Stimulated activated CD4-positive, alpha-beta T cell treated with anti-CD3 and anti-CD28 coated beads, Interleukin-4, amount 100 ng/mL, for 24 hours (primary cell): ENCODE results near the gene LRRFIP1.
"Not testable (repeated sequence)": the region's sequence is repeated elsewhere in the genome, so short reads cannot be mapped to it uniquely, and the experiment has no call there.

Experiments used
- DNase-seq: peaks from one replicate; pipeline ENCODE4 v3.0.0-alpha.2; 2020

LRRFIP1 gene

DNA sequence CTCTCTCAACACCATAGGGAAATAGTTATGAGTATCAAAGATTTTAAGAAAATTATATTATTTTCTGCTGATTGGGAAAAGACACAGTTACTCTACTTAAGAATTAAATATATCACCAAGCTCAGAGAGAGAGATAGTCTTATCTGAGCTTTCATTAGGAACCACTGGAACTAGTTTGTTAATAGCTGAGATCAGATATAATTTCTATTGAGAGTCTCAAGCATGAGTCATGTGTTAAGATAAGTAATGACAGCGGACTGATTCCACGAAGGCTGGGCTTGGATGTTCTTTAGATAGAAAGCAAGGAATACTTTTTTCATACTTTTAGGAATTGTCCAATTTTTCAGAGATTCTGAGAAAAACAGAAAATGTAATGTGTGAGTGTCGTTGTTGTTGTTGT, 126.8 kb downstream of the LRRFIP1 start:
- no peak for DNase-seq

DNA sequence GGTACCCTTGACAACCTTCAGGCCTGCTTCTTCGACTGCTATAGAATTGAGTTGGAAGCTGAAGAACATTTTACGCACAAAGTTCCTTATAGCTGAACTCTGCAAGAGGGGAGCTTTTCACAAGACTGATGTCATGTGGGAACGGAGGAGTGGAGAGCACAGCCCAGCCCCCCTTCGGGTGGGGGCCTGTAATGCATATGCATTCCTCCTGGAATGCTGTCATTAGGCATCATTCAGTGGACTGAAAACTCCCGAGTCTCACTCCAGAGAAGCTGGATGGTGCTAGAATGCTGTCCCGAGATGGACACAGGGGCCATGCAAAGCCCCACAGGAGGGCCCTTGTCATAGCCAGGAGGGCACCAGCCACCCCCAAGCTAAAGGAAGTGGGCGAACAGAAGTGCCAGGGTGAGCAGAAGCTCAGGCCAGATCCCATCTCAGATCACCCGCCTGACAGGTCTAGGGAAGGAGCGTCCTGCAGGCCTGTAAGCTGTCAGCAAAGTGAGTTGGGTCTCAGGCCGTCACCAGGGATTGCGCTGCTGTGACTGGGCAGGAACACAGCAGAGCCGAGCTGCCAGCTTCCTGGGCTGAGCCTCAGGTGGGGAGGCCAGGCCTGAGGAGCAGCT, 127.3 kb downstream of the LRRFIP1 start:
- no peak for DNase-seq

GRCh38 chr2:237757616-237758015, 130.2 kb downstream of the LRRFIP1 start:
- DNase-seq, result no peak

DNA sequence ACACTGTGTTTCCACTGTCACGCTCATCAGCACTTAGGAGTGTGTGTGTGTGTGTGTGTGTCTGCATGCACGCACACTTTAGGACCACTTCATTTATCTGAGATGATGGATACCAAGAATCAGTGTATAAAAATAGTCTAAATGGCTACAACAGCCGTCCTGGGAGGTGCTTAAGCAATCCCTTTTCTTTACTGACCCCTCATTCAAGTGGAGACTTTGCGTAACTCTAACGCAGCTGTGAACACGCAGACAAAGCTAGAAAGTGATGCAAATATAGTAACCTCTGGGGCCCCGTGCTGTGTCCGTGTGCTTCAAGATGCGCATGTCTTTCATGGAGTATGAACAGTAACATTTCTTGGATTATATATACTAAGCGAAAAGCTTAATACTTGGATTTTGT, 130.8 kb downstream of the LRRFIP1 start:
- DNase-seq, result no peak

- DNase-seq, result no peak
Observed at GRCh38 chr2:237759176-237759575, 131.8 kb downstream of the LRRFIP1 start.

DNA sequence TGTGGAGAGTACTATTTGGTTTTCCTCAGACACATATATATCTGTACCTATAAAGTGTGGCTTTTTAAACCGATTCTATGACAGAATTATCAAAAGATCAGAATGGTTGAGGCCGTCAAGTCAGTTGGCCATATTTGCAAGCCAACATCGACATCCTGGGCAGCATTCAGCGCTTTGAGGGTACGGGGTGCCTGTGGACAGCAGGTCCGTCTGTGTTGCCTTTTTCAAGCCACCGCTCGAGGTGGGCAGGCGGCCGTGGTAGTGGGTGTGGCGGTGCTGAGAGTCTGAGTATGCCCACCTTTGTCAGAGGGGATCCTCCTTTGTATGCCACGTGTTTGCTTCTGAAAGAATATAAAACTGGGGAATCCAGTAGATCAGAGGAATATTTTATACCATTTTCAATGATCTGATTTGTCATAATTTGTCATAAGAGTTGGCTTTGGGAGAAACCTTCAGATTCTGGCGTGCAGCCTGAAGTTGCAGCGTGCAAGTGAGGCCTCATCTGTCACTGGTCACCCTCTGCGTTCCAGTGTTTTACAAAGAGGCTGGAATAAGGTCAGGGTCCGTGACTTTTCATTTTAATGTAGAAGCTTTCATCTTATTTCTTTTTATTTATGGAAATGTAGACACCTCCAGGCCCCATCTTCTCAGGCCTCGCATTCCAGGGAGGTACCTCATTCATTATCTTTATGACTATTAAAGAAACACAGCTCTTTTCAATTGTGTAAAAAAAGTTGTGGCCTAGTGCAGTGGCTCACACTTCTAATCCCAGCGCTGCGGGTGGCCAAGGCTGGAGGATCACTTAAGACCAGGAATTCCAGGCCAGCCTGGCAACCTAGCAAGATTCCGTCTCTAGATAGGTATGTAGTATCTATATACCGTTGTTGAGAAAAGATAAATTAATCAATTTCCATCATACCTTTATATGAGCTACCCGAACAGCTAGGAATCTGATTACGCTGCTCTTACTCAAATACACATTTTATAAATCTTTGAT, 133.4 kb downstream of the LRRFIP1 start:
- no peak for DNase-seq

DNA sequence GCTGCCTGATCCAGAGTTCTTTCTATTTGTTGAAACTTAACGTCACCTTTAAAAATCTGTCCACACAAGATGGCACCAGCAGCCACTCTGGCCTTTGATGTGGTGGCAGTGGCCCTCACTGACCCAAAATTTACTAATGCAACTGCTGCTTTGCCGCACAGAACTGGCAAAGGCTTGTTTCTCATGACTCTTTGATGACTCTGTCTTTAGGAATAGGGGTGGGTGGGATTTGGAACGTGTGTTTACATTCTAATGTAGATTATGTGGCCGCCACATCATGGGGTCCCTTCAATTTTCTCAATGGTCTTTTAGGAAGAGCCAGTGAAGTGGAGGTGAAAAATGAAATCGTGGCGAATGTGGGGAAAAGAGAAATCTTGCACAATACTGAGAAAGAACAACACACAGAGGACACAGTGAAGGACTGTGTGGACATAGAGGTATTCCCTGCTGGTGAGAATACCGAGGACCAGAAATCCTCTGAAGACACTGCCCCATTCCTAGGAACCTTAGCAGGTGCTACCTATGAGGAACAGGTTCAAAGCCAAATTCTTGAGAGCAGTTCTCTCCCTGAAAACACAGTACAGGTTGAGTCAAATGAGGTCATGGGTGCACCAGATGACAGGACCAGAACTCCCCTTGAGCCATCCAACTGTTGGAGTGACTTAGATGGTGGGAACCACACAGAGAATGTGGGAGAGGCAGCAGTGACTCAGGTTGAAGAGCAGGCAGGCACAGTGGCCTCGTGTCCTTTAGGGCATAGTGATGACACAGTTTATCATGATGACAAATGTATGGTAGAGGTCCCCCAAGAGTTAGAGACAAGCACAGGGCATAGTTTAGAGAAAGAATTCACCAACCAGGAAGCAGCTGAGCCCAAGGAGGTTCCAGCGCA, 135.2 kb downstream of the LRRFIP1 start:
- not testable (repeated sequence) for DNase-seq

DNA sequence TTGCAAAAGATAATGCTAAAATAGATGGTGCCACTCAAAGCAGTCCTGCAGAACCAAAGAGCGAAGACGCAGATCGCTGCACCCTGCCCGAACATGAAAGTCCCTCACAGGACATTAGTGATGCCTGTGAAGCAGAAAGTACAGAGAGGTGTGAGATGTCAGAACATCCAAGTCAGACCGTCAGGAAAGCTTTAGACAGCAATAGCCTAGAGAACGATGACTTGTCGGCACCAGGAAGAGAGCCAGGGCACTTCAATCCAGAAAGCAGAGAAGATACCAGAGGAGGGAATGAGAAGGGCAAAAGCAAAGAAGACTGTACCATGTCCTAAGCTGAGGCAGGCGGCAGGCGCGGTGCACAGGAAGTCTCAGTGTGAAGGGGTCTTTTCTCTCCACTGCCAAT, 136.4 kb downstream of the LRRFIP1 start:
- DNase-seq, result no peak

GRCh38 chr2:237765122-237765521, 137.7 kb downstream of the LRRFIP1 start:
- DNase-seq, result not testable (repeated sequence)

- no peak for DNase-seq
Observed at GRCh38 chr2:237765875-237766274, 138.5 kb downstream of the LRRFIP1 start.

DNA sequence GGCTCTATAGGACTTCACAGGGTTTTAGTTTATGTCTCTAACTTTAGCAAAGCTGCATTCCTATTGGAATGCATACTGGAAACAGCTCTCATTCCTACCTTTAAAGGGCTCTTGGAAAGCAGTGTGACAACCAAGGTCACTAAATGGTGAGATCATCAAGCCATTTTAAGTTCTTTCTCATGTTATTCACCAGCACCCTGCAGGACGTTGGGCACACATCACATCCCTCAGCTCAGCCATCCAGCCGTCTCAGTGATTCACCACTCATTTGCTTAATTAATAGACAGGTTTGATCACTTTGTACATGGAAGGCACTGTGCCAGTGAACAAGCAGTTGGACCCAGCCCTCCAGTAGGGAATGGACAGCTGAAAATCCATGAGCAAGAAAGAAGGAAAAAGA, 139.0 kb downstream of the LRRFIP1 start:
- no peak for DNase-seq

DNA sequence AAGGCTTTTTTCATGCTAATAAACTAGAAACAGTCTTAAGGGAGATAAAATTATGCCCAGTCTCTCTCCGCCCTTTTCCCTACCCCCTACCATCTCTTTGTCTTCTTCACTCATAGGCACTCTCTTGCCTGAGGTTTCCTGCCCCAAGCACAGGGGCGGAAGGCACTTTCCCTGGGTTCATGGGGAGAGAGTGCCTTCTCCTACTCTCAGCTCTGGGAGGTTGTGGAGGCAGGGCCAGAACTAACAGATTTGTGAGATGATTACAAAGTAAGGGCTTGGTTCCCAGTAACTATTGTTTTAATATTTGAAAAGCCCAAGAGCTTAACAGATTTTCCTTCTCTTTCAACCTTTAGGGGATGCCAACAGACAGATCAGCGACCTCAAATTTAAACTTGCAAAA, 145.1 kb downstream of the LRRFIP1 start:
- no peak for DNase-seq

DNA sequence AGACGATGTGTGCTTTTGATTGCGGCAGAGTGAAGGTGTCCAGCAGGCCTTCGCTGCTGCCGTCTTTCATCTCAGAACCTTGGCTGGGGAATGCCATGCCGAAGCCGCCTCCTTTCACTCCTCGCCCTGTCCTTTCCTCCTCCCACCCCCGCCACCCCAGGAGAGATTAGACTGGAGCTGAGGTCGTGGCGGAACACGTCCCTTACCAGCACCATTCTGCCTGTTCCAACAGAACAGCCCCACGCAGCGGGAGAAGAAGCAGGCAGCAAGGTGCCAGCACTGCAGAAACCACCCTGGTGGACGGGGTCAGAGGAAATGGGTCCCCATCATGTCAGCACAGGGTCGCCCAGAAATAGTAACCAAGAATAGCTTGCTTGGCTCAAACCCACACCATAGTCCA, 146.4 kb downstream of the LRRFIP1 start:
- no peak for DNase-seq

- peak; percentile 49 for DNase-seq
Observed at GRCh38 chr2:237774811-237775553, 147.6 kb downstream of the LRRFIP1 start.

- DNase-seq, result no peak
Observed at GRCh38 chr2:237779521-237779920, 152.1 kb downstream of the LRRFIP1 start.

- DNase-seq, result no peak
Observed at GRCh38 chr2:237782181-237782580, 154.8 kb downstream of the LRRFIP1 start.

DNA sequence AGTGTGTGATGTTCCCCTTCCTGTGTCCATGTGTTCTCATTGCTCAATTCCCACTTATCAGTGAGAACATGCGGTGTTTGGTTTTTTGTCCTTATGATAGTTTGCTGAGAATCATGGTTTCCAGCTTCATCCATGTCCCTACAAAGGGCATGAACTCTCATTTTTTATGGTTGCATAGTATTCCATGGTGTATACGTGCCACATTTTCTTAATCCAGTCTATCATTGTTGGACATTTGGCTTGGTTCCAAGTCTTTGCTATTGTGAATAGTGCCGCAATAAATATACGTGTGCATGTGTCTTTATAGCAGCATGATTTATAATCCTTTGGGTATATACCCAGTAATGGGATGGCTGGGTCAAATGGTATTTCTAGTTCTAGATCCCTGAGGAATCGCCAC, 156.3 kb downstream of the LRRFIP1 start:
- DNase-seq, result not testable (repeated sequence)

- no peak for DNase-seq
Observed at GRCh38 chr2:237786936-237787335, 159.5 kb downstream of the LRRFIP1 start.

- no peak for DNase-seq
Observed at GRCh38 chr2:237790353-237790752, 163.0 kb downstream of the LRRFIP1 start.

DNA sequence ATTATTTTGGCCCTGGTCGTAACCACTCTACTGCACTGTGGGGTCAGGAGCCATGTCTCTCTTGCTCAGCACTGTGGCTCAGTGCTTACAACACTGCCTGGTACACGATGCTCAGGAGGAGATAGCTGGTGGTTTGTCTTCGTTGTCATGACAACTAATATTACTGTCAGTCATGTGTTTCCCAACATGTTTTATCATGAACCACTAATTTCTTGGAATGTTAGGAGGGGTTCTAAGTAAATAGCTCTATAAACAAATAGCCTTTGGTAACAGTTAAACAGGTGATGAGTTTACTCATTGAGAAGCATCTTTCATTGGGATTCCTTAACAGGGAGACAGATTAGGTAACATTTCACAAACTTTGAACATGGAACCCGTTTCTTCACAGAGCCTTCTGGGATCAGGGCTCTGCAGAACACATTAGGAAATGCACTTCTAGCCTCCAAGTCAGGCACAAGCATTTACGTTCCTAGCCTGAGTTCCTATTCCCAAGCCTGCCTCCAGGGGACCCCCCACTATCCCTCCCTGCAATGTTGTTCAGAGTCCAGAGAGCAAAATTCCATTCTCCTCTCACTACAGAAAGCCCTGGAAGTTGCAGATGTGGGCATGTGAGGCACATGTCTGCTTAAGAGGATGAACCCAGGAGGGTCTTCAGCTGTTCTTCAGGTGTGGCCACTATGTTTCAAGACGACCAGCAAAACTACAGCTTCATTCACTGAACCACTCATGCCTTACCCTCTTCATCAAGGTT, 164.8 kb downstream of the LRRFIP1 start:
- DNase-seq, result no peak

DNA sequence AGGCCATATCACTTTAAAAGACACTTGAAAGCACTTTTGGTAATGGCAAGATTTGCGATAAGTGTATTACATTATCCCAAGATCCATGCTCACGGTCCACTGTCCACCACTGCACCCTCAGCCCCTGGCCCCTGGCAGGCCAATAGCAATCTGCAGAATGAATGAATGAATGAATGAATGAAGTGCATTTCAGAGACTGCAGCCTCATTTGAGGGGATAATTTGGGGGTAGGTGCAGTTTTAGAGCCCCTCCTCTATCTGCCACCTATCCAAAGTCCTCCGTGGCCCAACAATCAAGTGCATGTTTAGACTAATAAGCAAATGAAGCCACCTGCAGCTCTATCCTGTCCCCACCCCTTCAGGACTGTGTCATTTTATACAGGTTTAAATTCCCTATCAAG, 169.9 kb downstream of the LRRFIP1 start:
- no peak for DNase-seq
